H9 (cell line): ENCODE measurements around the gene LAMC2. TPM values are rescaled to one million over a fixed set of nuclear protein-coding genes. Genes with fewer than 3 reads are reported as not detected.
A peak's percentile ranks its signal among the peaks of the same experiment; 100 is the strongest.

Source experiments
- DNase-seq: peaks from one replicate; pipeline ENCODE4 v3.0.0-alpha.2; 2017
- H2AFZ ChIP-seq: one replicate; pipeline ENCODE4 v1.6.1; 2013; ENCODE audit warnings: mild to moderate bottlenecking, low read length, control low read depth, moderate library complexity
- H2AK5ac ChIP-seq: 2 replicates; pipeline ENCODE4 v1.6.1; 2013; ENCODE audit warnings: low read length, control low read depth, mixed read lengths; ENCODE audit not compliant: insufficient read length
- H2BK120ac ChIP-seq: one replicate; pipeline ENCODE4 v1.6.1; 2013; ENCODE audit warnings: low read depth, mild to moderate bottlenecking, low read length, control low read depth, inconsistent platforms; ENCODE audit not compliant: poor library complexity, severe bottlenecking
- H2BK12ac ChIP-seq: 2 replicates; pipeline ENCODE4 v1.6.1; 2013; ENCODE audit warnings: low read length, control low read depth, mixed read lengths, low read depth; ENCODE audit not compliant: insufficient read length
- H2BK15ac ChIP-seq: 2 replicates; pipeline ENCODE4 v1.6.1; 2013; ENCODE audit warnings: low read depth, low read length, control low read depth
- H2BK20ac ChIP-seq: one replicate; pipeline ENCODE4 v1.6.1; 2013; ENCODE audit warnings: low read depth, mild to moderate bottlenecking, low read length, control low read depth, inconsistent platforms; ENCODE audit not compliant: poor library complexity, severe bottlenecking
- H2BK5ac ChIP-seq: 2 replicates; pipeline ENCODE4 v1.6.1; 2013; ENCODE audit warnings: low read length, control low read depth, mixed read lengths; ENCODE audit not compliant: insufficient read length
- H3K14ac ChIP-seq: 2 replicates; pipeline ENCODE4 v1.6.1; 2013; ENCODE audit warnings: low read length, control low read depth; ENCODE audit not compliant: insufficient read depth
- H3K18ac ChIP-seq: 2 replicates; pipeline ENCODE4 v1.6.1; 2013; ENCODE audit warnings: low read depth, mild to moderate bottlenecking, mixed read lengths, low read length, control low read depth; ENCODE audit not compliant: insufficient read length
- H3K23ac ChIP-seq: 2 replicates; pipeline ENCODE4 v1.6.1; 2013; ENCODE audit warnings: low read length, control low read depth, mixed read lengths, low read depth; ENCODE audit not compliant: insufficient read length
- H3K23me2 ChIP-seq: 2 replicates; pipeline ENCODE4 v1.6.1; 2013; ENCODE audit warnings: low read depth, mild to moderate bottlenecking, mixed read lengths, low read length, control low read depth; ENCODE audit not compliant: insufficient read length, poor library complexity, severe bottlenecking
- H3K27ac ChIP-seq: 2 replicates; pipeline ENCODE4 v1.5.1; 2013; ENCODE audit warnings: low read length, control low read depth, mixed read lengths, low read depth; ENCODE audit not compliant: insufficient read length
- H3K27me3 ChIP-seq: 2 replicates; pipeline ENCODE4 v1.6.1; 2013; ENCODE audit warnings: low read length, control low read depth, inconsistent platforms; ENCODE audit not compliant: insufficient read depth
- H3K4ac ChIP-seq: 2 replicates; pipeline ENCODE4 v1.6.1; 2013; ENCODE audit warnings: low read depth, mild to moderate bottlenecking, control low read depth, inconsistent platforms, low read length, moderate library complexity
- H3K4me1 ChIP-seq: 2 replicates; pipeline ENCODE4 v1.6.1; 2013; ENCODE audit warnings: low read length, control low read depth, inconsistent platforms; ENCODE audit not compliant: insufficient read depth
- H3K4me2 ChIP-seq: 2 replicates; pipeline ENCODE4 v1.6.1; 2013; ENCODE audit warnings: low read length, control low read depth, mixed read lengths; ENCODE audit not compliant: insufficient read length, insufficient read depth
- H3K56ac ChIP-seq: 2 replicates; pipeline ENCODE4 v1.6.1; 2013; ENCODE audit warnings: low read depth, mild to moderate bottlenecking, mixed read lengths, low read length, control low read depth; ENCODE audit not compliant: insufficient read length
- H3K79me1 ChIP-seq: 2 replicates; pipeline ENCODE4 v1.6.1; 2013; ENCODE audit warnings: low read depth, mild to moderate bottlenecking, moderate library complexity, low read length, control low read depth, inconsistent platforms; ENCODE audit not compliant: insufficient read depth, poor library complexity, severe bottlenecking
- H3K79me2 ChIP-seq: 2 replicates; pipeline ENCODE4 v1.6.1; 2013; ENCODE audit warnings: low read length, control low read depth, inconsistent platforms; ENCODE audit not compliant: insufficient read depth
- H3K9ac ChIP-seq: 2 replicates; pipeline ENCODE4 v1.6.1; 2013; ENCODE audit warnings: low read length, control low read depth, mixed read lengths; ENCODE audit not compliant: insufficient read length; ENCODE audit errors: extremely low read depth
- H3K9me3 ChIP-seq: one replicate; pipeline ENCODE4 v1.6.1; 2013; ENCODE audit warnings: low read depth, low read length, inconsistent platforms; ENCODE audit not compliant: control insufficient read depth
- H3T11ph ChIP-seq: one replicate; pipeline ENCODE4 v1.6.1; 2013; ENCODE audit warnings: mild to moderate bottlenecking, low read length, control low read depth, inconsistent platforms
- H4K20me1 ChIP-seq: one replicate; pipeline ENCODE4 v1.6.1; 2013; ENCODE audit not compliant: control insufficient read depth, insufficient read length, insufficient read depth
- H4K5ac ChIP-seq: 2 replicates; pipeline ENCODE4 v1.6.1; 2013; ENCODE audit warnings: low read depth, mild to moderate bottlenecking, mixed read lengths, low read length, control low read depth; ENCODE audit not compliant: insufficient read length
- H4K8ac ChIP-seq: replicated peaks from 2 replicates; pipeline ENCODE4 v1.6.1; 2013; ENCODE audit warnings: low read length, control low read depth, mixed read lengths, low read depth; ENCODE audit not compliant: insufficient read length
- H4K91ac ChIP-seq: 2 replicates; pipeline ENCODE4 v1.6.1; 2013; ENCODE audit warnings: low read depth, mild to moderate bottlenecking, moderate library complexity, mixed read lengths, low read length, control low read depth; ENCODE audit not compliant: insufficient read length
- H3K27ac Mint-ChIP-seq, 3 experiments: 2 replicates in 2 of 3; 3 replicates in 1 of 3; pipeline ENCODE4 v1.8.0; 2020 to 2021; ENCODE audit warnings: mixed read lengths in 3 of 3, mild to moderate bottlenecking in 1 of 3, moderate library complexity in 1 of 3
- H3K27me3 Mint-ChIP-seq: 2 replicates; pipeline ENCODE4 v1.8.0; 2021; ENCODE audit warnings: low read depth, mild to moderate bottlenecking, moderate library complexity, mixed read lengths
- H3K36me3 Mint-ChIP-seq, 3 experiments: 2 replicates in 2 of 3; 3 replicates in 1 of 3; pipeline ENCODE4 v1.8.0; 2020 to 2021; ENCODE audit warnings: low read depth in 3 of 3, mixed read lengths in 3 of 3; ENCODE audit not compliant: insufficient read depth in 1 of 3
- H3K4me1 Mint-ChIP-seq, 2 experiments: 2 replicates each; pipeline ENCODE4 v1.8.0; 2020; ENCODE audit warnings: mixed read lengths in 2 of 2
- H3K4me3 Mint-ChIP-seq, 2 experiments: 2 replicates in 1 of 2; 3 replicates in 1 of 2; pipeline ENCODE4 v1.8.0; 2020 to 2021; ENCODE audit warnings: mild to moderate bottlenecking in 2 of 2, mixed read lengths in 2 of 2, moderate library complexity in 1 of 2
- H3K9me3 Mint-ChIP-seq, 2 experiments: 2 replicates in 1 of 2; 3 replicates in 1 of 2; pipeline ENCODE4 v1.8.0; 2020; ENCODE audit warnings: mild to moderate bottlenecking in 2 of 2, mixed read lengths in 2 of 2, moderate library complexity in 1 of 2
- CTCF ChIP-seq: fragments of 200-600 bp; sonication (generic); conservative IDR thresholded peaks from 3 replicates; pipeline ENCODE4 v1.8.0; 2021; ENCODE audit warnings: antibody characterized with exemption, mild to moderate bottlenecking
- WGBS: extraction: QIAGEN DNeasy Blood & Tissue Kit; methylation state at CpG from one replicate; pipeline ENCODE4 v1.1.7; 2013; ENCODE audit warnings: missing lambda C conversion rate, low lambda C conversion rate, mixed read lengths; ENCODE audit not compliant: insufficient read length; ENCODE audit errors: extremely low coverage; 5-methylcytosine and 5-hydroxymethylcytosine counted together
- total RNA-seq: library from RNA; stranded (reverse); gene quantifications from 2 replicates; pipeline ENCODE4 v1.2.1, GENCODE V29; 2021

The LAMC2 gene
- total RNA-seq, 1 experiment from 2014 or later = 7.4 TPM

- Histone ChIP-seq H3K27me3 (no peaks in the 10 kb centered on the region), H4K20me1 (no peaks in the 10 kb centered on the region), H2AFZ (no peak overlapping the region), H3K14ac (no peak overlapping the region), H3K27ac (no peak overlapping the region), H3K23me2 (no peaks in the 10 kb centered on the region), H2BK5ac (no peak overlapping the region), H4K91ac (no peak overlapping the region), H4K8ac (no peak overlapping the region), H3K9me3 (no peaks in the 10 kb centered on the region), H2BK120ac (no peak overlapping the region), H3K18ac (no peak overlapping the region), H3K4ac (no peak overlapping the region), H2BK20ac (no peak overlapping the region), H2BK15ac (no peak overlapping the region), H3K4me2 (no peak overlapping the region), H3K23ac (no peak overlapping the region), H3K79me1 (no peaks in the 10 kb centered on the region), H3K4me1 (peaks cover 7% of the 10 kb centered on the region; the same call in 1 of the 2 replicates), H4K5ac (no peak overlapping the region), H3K9ac (no peak overlapping the region), H3K56ac (no peak overlapping the region), H3T11ph (no peak overlapping the region), H3K79me2 (0 out of 2 replicates have a peak, but pooled peaks cover 1% of the 10 kb centered on the region), H2AK5ac (no peak overlapping the region), H2BK12ac (no peak overlapping the region)
- no peaks in the 10 kb centered on the region for H3K36me3 Mint-ChIP-seq
- no peak for TF ChIP-seq CTCF
- no peaks in the 10 kb centered on the region for H3K9me3 Mint-ChIP-seq
- H3K4me1 Mint-ChIP-seq = peaks cover 19 to 25% of the 10 kb centered on the region in 2 experiments
- no CpG with 5 or more reads among the region's 3 CpGs for WGBS
- no peak overlapping the region for H3K4me3 Mint-ChIP-seq
- 0 out of 7 replicates have a peak overlapping the region, but pooled peaks of 1 of the 3 experiments have one; percentile 17 for H3K27ac Mint-ChIP-seq
- no peaks in the 10 kb centered on the region; the same call in 1 of the 2 replicates for H3K27me3 Mint-ChIP-seq
- no peak for DNase-seq
Measured at GRCh38 chr1:183199304-183199703, 13.2 kb downstream of the LAMC2 start.
